ENCODE results near the gene ELP4.

DNA sequence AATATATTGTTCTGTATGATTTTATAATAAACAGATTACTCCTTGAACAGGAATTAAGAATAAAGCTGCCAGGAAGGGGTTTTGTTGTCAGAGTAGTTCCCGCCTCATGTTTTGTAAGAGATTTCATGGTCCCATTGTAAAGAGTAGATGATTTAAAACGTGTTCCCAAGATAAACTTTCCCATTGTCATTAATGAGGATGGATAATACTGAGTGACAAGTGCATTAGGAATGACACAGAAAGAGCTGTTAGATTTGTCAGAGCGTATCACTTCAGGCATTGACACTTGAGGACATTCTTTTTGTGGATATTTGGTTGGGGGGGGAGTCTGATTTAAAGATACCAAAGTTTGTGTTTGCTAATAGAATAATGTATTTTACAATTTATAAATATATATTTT is 154.6 kb downstream of the ELP4 start:
- TF ChIP-seq, protein P1, sequence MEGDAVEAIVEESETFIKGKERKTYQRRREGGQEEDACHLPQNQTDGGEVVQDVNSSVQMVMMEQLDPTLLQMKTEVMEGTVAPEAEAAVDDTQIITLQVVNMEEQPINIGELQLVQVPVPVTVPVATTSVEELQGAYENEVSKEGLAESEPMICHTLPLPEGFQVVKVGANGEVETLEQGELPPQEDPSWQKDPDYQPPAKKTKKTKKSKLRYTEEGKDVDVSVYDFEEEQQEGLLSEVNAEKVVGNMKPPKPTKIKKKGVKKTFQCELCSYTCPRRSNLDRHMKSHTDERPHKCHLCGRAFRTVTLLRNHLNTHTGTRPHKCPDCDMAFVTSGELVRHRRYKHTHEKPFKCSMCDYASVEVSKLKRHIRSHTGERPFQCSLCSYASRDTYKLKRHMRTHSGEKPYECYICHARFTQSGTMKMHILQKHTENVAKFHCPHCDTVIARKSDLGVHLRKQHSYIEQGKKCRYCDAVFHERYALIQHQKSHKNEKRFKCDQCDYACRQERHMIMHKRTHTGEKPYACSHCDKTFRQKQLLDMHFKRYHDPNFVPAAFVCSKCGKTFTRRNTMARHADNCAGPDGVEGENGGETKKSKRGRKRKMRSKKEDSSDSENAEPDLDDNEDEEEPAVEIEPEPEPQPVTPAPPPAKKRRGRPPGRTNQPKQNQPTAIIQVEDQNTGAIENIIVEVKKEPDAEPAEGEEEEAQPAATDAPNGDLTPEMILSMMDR (IDR thresholded peaks at IDR 0.05; ENCODE audit: insufficient read depth, low read length, poor library complexity, severe bottlenecking) = no peak
- TF ChIP-seq EZH2phosphoT487 (conservative IDR thresholded peaks at IDR 0.05; ENCODE audit: low read length) = no peak

Data from SU-DHL-6 (cell line).